GM18498 (cell line): ENCODE data around the gene FAHD1.

Experiments used
- ATAC-seq: cut with Tn5 transposase; IDR thresholded peaks from one replicate; pipeline ENCODE4 v1.9.1; 2021; ENCODE audit warnings: mild to moderate bottlenecking, moderate library complexity; ENCODE audit not compliant: unreplicated experiment

Gene FAHD1

GRCh38 chr16:1816396-1817275 is 10.4 kb upstream of the FAHD1 start:
- ATAC-seq: no peak

GRCh38 chr16:1817276-1817589 is 9.8 kb upstream of the FAHD1 start:
- ATAC-seq: no peak

- ATAC-seq: no peak
Observed at GRCh38 chr16:1817716-1818115, 9.3 kb upstream of the FAHD1 start.

- no peak for ATAC-seq
Observed at GRCh38 chr16:1818204-1818872, 8.7 kb upstream of the FAHD1 start.

- no peak for ATAC-seq
Observed at GRCh38 chr16:1818873-1819525, 8.0 kb upstream of the FAHD1 start.

- ATAC-seq: no peak
Observed at GRCh38 chr16:1819611-1820010, 7.4 kb upstream of the FAHD1 start.

- no peak for ATAC-seq
Observed at GRCh38 chr16:1820096-1820945, 6.7 kb upstream of the FAHD1 start.

- no peak for ATAC-seq
Observed at GRCh38 chr16:1820946-1821290, 6.1 kb upstream of the FAHD1 start.

GRCh38 chr16:1821861-1822611 is 5.0 kb upstream of the FAHD1 start:
- ATAC-seq: no peak

GRCh38 chr16:1822801-1823200 is 4.2 kb upstream of the FAHD1 start:
- no peak for ATAC-seq

GRCh38 chr16:1823821-1824220 is 3.2 kb upstream of the FAHD1 start:
- ATAC-seq: no peak

- ATAC-seq: no peak
Observed at GRCh38 chr16:1825381-1825863, 1.6 kb upstream of the FAHD1 start.

- ATAC-seq: peak; percentile 60
Observed at GRCh38 chr16:1825864-1826690, 929 bp upstream of the FAHD1 start.

GRCh38 chr16:1828645-1829410 is 1.8 kb downstream of the FAHD1 start:
- no peak for ATAC-seq

- no peak for ATAC-seq
Observed at GRCh38 chr16:1830213-1830612, 3.2 kb downstream of the FAHD1 start.

- no peak for ATAC-seq
Observed at GRCh38 chr16:1831186-1832075, 4.4 kb downstream of the FAHD1 start.

GRCh38 chr16:1832838-1833454 is 5.9 kb downstream of the FAHD1 start:
- no peak for ATAC-seq
